Fibroblast of pulmonary artery (primary cell): ENCODE results near the gene TMEM108.

ENCODE experiments used
- DNase-seq: peaks from one replicate; pipeline ENCODE4 v3.0.0-alpha.2; 2010; ENCODE audit warnings: low read depth
- H3K4me3 ChIP-seq: replicated peaks from 2 replicates; pipeline ENCODE4 v1.5.1; 2011; ENCODE audit warnings: low read depth, mild to moderate bottlenecking, control low read depth, low read length, moderate library complexity
- CTCF ChIP-seq: IDR thresholded peaks from 2 replicates; pipeline ENCODE4 v1.5.1; 2011; ENCODE audit warnings: mild to moderate bottlenecking, control low read depth, low read length, inconsistent platforms; ENCODE audit errors: missing control alignments

TMEM108 gene

GRCh38 chr3:133124511-133124910 is 86.3 kb downstream of the TMEM108 start:
- DNase-seq = peak; percentile 13
- H3K4me3 ChIP-seq = no peak overlapping the region
- TF ChIP-seq CTCF = no peak

- no peak overlapping the region for H3K4me3 ChIP-seq
Observed at GRCh38 chr3:133125171-133125570, 87.0 kb downstream of the TMEM108 start.

GRCh38 chr3:133125802-133126201 is 87.6 kb downstream of the TMEM108 start:
- no peak overlapping the region for H3K4me3 ChIP-seq
- no peak for TF ChIP-seq CTCF
- DNase-seq = no peak

More at GRCh38 chr3:133125171-133125570, 87.0 kb downstream of the TMEM108 start:
- no peak for TF ChIP-seq CTCF
- DNase-seq = no peak

DNA sequence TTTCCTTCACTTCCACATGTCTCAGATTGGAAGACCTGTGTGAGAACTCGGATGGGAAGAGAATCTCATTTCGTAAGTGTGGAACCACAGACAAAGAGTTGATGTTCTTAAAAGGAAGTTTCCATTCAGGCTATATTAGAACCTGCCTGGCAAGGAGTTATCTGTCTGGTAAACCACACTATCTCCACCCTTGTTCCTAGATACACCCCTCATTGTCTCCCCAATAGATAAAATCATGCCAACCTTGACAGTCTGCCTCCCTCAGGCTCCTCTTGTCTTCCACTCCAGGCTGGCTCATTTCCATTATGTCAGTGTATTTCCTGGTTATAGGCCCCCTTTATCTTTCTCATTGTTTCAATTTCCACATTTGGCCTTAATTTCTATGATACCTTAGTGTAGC is 89.2 kb downstream of the TMEM108 start:
- no peak overlapping the region for H3K4me3 ChIP-seq
- no peak for DNase-seq

GRCh38 chr3:133130168-133130567 is 92.0 kb downstream of the TMEM108 start:
- no peak for DNase-seq
- TF ChIP-seq CTCF = no peak
- H3K4me3 ChIP-seq = no peak overlapping the region

More for the DNA sequence above, 89.2 kb downstream of the TMEM108 start:
- no peak for TF ChIP-seq CTCF

GRCh38 chr3:133135306-133135705 is 97.1 kb downstream of the TMEM108 start:
- no peak overlapping the region for H3K4me3 ChIP-seq
- TF ChIP-seq CTCF = no peak
- no peak for DNase-seq
